RPMI7951 (cell line): ENCODE data around the gene PLCD1. TPM values are rescaled to one million over a fixed set of nuclear protein-coding genes. Genes with fewer than 3 reads are reported as not detected.

ENCODE experiments used
- DNase-seq: peaks from one replicate; pipeline ENCODE4 v3.0.0-alpha.2; 2012; ENCODE audit warnings: low read depth
- total RNA-seq: library from RNA; depleted of rRNA; stranded (reverse); fragments of >200 nt; shearing (Covaris generic); gene quantifications from 2 replicates; pipeline ENCODE4 v1.2.3, GENCODE V29; 2014

Gene PLCD1
- total RNA-seq, 1 experiment from 2014 or later, result 4.1 TPM

DNA sequence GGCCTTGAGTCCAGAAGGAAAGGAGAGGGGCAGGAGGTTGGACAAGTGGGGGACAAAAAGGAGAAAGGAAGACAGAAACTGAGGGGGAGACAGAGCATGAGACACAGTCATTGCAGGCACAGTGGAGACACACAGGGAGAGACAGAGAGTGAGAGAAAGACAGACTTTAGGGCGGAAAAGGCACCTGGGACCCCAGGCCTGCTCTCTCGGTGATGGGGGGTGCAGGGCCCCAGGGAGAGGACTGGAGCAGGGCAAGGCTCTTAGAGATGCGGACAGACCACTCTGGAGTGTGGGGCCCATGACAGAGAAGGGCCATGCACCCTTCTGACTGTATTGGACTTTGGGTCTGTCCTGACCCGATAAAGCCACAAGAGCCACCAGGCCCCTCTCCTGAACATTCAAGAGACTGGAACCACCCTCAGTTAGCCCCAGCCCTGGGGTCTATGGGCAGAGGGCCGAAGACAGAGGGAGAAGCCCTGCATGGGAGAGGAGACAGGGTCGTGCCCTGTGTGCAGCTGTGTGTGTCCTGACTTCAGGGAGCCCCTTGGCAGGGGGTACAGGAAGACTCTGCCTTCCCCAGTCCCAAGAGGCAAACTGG is 12.5 kb downstream of the PLCD1 start:
- no peak for DNase-seq

DNA sequence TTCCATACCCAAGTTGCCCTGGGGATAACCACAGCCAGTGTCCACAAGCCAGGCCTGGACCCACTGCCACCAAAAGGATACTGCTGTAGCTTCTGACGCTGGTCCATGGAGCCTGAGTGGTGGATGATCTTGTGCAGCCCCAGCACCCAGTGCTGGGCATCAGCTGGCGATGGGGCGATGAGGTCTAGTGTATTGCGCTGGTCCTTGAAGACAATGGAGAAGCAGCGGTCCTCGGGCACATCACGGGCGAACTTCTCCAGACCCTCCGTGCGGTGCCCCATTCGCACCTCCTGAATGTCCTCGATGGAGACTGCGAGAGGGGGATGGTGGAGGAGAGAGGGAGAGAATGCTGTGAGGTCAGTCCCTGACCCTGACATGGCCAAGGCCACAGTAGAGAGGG is 13.0 kb downstream of the PLCD1 start:
- DNase-seq, result no peak

GRCh38 chr3:38015984-38016383 is 13.5 kb downstream of the PLCD1 start:
- DNase-seq, result no peak

- no peak for DNase-seq
These were observed 14.0 kb downstream of the PLCD1 start for GRCh38 chr3:38015485-38015884.

GRCh38 chr3:38011111-38011510 is 18.3 kb downstream of the PLCD1 start:
- DNase-seq, result no peak

DNA sequence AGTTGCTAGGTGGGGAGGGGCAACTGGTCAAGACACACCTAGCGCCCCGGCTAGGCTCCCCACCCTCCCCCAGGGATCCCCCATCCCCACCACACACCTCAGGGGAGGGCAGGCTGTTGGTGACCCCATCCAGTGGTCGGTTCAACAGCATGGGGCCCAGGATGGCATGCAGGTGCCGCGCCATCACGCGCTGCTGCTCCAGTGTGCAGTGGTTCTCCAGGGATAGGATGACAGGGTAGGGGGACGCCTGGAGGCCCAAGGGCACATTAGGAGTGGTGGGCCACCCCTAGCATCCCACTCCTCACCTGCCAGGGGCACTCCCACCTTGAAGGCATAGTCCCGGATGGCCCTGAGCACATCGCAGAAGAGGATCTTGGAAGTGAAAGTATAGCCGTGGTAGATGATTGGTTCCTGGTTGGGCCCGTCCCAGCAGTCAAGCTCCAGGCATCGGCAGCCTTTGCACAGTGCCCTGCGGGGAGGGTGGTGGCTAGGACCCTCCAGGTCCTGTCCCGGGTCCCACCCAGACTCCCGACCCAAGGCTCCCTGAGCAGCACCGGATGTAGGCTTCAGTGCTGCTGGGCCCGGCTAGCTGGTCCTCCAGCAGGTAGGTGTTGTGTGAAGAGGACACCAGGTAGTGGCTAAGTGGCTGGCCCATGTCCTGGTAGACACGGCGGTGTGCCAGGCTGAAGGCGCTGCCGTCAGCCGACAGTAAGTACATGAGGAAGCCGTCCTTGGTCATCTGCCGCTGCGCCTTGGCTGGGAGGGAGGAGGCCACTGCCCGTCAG is 19.4 kb downstream of the PLCD1 start:
- no peak for DNase-seq

DNA sequence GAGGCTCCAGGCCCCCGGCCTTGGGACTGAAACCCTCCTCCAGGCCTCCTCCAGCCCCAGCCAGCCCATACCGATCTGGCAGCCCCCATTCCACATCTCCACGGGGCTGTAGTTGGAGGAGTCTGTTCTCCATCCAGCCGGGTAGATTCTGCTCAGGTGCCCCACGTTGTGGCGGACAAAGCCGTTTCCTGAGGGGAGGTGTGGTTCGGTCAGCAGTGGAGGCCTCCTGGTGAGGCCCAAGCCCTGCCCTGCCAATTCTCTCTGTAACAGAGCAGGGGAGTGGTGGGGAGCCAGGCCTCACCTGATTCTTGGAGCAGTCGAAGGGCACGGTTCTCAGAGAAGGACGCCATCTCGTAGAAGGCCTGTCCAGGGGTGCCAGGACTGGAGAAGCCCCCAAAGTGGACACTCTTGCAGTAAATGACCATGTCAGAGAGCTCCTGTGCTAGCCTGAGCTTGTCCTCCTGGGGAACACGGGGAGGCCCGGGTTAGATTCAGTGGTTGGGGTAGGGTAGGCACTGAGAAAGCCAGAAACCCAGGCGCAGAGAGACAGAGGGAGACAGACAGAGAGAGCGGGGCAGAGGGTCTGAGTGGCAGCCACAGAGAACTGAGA is 20.4 kb downstream of the PLCD1 start:
- DNase-seq, result no peak

GRCh38 chr3:38008191-38008701 is 21.2 kb downstream of the PLCD1 start:
- DNase-seq, result no peak

GRCh38 chr3:38007754-38008090 is 21.7 kb downstream of the PLCD1 start:
- DNase-seq, result no peak

DNA sequence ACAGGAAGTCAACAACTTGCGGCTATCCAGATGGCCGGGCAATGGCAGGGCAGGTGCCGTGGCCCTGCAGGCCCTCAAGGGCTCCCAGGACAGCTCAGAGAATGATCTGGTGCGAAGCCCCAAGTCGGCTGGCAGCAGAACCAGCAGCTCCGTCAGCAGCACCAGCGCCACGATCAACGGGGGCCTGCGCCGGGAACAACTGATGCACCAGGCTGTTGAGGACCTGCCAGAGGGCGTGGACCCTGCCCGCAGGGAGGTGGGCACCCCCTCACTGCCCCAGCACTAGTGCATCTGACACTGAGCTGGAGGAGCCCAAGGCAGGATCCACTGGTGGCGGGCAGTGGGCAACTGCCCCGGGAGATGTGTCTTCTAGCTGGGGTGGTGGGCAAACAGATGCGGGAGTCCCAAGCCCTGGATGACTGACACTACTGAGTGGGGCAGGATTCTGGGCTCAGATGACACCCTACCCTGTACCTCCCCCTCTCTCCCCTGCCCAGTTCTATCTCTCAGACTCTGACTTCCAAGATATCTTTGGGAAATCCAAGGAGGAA is 22.9 kb downstream of the PLCD1 start:
- DNase-seq, result no peak

DNA sequence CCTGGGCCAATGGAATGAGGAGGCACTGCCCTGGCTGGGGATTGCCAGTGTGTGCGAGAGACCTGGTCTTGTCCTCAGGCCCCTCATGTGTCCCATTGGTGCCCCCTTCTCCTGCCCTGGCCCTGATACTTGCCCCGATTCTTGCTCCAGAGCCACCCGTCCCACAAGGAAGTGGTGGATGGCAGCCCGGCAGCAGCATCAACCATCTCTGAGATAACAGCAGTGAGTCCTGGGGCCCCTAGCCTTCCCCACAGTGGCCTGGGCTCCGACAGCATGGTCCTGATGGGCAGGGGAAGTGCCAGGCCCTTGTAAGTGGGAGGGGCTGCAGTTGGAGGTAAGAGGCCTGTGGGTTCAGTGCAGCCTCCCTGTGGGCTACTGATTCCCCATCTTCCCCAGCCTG is 23.4 kb downstream of the PLCD1 start:
- DNase-seq, result no peak

- DNase-seq, result peak; percentile 30
These were observed 24.1 kb downstream of the PLCD1 start for GRCh38 chr3:38005076-38006020.

- peak; percentile 62 for DNase-seq
These were observed 24.9 kb downstream of the PLCD1 start for GRCh38 chr3:38004415-38005075.

- DNase-seq, result no peak
These were observed 25.5 kb downstream of the PLCD1 start for GRCh38 chr3:38003817-38004414.

GRCh38 chr3:38003371-38003816 is 26.0 kb downstream of the PLCD1 start:
- DNase-seq, result peak; percentile 18

DNA sequence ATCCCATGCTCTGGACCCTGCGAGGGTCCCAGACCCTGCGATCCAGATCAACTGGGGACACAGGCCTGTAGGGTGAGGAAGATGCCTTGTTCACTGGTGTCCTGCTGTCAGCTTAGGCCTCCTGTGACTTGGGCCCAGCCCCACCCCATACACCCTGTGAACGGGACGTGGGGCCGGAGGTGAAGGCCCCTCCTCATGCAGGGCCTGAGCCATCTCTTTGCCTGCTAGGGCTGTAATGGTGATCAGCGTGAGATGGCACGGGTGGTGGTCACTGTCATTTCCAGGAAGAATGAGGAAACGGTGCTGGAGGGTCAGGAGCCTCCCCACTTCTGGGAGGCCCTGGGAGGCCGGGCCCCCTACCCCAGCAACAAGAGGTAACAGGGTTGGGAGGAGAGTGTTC is 26.5 kb downstream of the PLCD1 start:
- DNase-seq, result no peak

- no peak for DNase-seq
These were observed 27.1 kb downstream of the PLCD1 start for GRCh38 chr3:38002291-38002876.

DNA sequence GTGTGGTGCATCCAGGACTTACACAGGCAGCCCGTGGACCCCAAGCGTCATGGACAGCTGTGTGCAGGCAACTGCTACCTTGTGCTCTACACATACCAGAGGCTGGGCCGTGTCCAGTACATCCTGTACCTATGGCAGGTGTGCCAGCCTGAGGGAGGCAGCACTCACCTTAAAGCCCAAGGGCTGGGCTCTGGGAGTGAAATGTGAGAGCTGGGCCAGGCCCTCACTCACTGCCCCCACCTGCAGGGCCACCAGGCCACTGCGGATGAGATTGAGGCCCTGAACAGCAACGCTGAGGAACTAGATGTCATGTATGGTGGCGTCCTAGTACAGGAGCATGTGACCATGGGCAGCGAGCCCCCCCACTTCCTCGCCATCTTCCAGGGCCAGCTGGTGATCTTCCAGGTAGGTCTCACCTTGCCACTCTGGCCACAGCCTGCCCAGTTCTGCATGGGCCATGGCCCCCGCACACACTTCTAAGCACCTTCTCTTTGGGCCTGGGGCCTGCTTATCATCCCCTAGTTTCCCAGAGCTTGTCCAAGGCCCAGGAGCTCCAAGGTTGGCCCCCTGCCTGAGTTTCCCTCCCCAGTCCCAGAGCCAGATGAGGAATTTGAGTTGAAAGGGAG is 27.9 kb downstream of the PLCD1 start:
- no peak for DNase-seq

DNA sequence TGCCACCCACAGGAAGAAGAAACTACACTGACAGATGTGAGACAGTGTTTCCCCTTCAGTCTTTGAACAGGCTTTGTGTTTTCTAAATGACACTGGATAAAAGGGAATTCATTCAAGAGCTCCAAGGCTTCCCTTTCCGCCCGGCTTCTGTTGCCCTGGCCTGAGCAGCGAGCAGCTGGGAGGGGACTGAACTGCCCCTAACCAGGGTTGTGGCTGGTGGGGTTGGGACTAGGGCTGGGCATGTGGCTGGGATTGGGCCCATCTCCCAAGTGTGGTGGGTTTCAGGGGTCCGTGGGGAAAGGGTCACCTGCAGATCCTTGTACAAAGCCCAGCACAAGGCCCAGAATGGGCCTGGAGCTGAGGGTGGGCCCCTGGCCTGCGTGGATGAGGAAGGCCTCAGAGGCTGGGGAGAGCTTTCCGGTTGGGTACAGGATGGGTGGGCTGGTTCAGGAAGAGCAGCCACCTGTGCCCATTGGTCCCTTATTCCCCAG is 28.4 kb downstream of the PLCD1 start:
- DNase-seq, result no peak
